Small intestine (tissue), 7 donors: Measurements from ENCODE around the gene NPIPB6. TPM values are rescaled to one million over a fixed set of nuclear protein-coding genes. Genes with fewer than 3 reads are reported as not detected.
A peak's percentile ranks its signal among the peaks of the same experiment; 100 is the strongest.
"Not testable (repeated sequence)": the region's sequence is repeated elsewhere in the genome, so short reads cannot be mapped to it uniquely, and the experiment has no call there.

Experiments
- DNase-seq, 2 donors: peaks; one replicate each; pipeline versions ENCODE4 v3.0.0 to v3.0.0-alpha.2; 2013
- FAIRE-seq: peaks from 2 replicates; lab custom pipeline; 2012; peaks lifted over from hg19 to GRCh38; lab: Jason Lieb, UNC
- H3K27ac ChIP-seq, 3 donors: one replicate each; pipeline ENCODE4 v1.5.1; 2013; ENCODE audit warnings: low read length in 2 of 3, mild to moderate bottlenecking in 2 of 3, control low read depth in 1 of 3, inconsistent platforms in 1 of 3, low read depth in 1 of 3, moderate library complexity in 1 of 3
- H3K27me3 ChIP-seq, 3 donors: one replicate each; pipeline ENCODE4 v1.6.1; 2013; ENCODE audit warnings: low read length in 3 of 3, inconsistent platforms in 1 of 3; ENCODE audit not compliant: control insufficient read depth in 3 of 3, insufficient read depth in 3 of 3
- H3K36me3 ChIP-seq, 3 donors: one replicate each; pipeline ENCODE4 v1.6.1; 2013; ENCODE audit warnings: low read length in 3 of 3, inconsistent platforms in 1 of 3, low read depth in 1 of 3, mild to moderate bottlenecking in 1 of 3, moderate library complexity in 1 of 3; ENCODE audit not compliant: control insufficient read depth in 3 of 3, insufficient read depth in 2 of 3
- H3K4me1 ChIP-seq, 3 donors: one replicate each; pipeline ENCODE4 v1.6.1; 2013; ENCODE audit warnings: low read length in 2 of 3, inconsistent platforms in 1 of 3, low read depth in 1 of 3, mild to moderate bottlenecking in 1 of 3, moderate library complexity in 1 of 3; ENCODE audit not compliant: control insufficient read depth in 3 of 3, insufficient read depth in 2 of 3
- H3K4me3 ChIP-seq, 3 donors: one replicate each; pipeline ENCODE4 v1.5.1; 2013; ENCODE audit warnings: low read length in 3 of 3, control low read depth in 1 of 3, inconsistent platforms in 1 of 3, low read depth in 1 of 3, mild to moderate bottlenecking in 1 of 3, moderate library complexity in 1 of 3
- H3K9me3 ChIP-seq, 2 donors: one replicate each; pipeline ENCODE4 v1.6.1; 2013; ENCODE audit warnings: low read depth in 1 of 2, low read length in 1 of 2; ENCODE audit not compliant: control insufficient read depth in 2 of 2, insufficient read depth in 1 of 2
- WGBS, 3 donors: extraction: QIAGEN DNeasy Blood & Tissue Kit; methylation state at CpG; one replicate each; pipeline ENCODE4 v1.1.7; 2013; 5-methylcytosine and 5-hydroxymethylcytosine counted together
- polyA plus RNA-seq, 4 donors: library from polyadenylated mRNA; stranded (reverse) in 3 of 4; unstranded in 1 of 4; fragments of 200-250 nt in 3 of 4; fragments of 120-200 nt in 1 of 4; gene quantifications; one replicate each; pipeline versions ENCODE4 v1.2.1 to v1.2.3, GENCODE V29; 2013
- donor health status: healthy with polysubstance abuse.
- donor health status: control.
- donor health status: control.
- donor health status: Bipolar disorder and iron deficiency.
- donor health status: healthy.

NPIPB6 gene
- polyA plus RNA-seq, 4 donors: 0.24 to 2.8 (median 0.54) TPM; not detected in 1

DNA sequence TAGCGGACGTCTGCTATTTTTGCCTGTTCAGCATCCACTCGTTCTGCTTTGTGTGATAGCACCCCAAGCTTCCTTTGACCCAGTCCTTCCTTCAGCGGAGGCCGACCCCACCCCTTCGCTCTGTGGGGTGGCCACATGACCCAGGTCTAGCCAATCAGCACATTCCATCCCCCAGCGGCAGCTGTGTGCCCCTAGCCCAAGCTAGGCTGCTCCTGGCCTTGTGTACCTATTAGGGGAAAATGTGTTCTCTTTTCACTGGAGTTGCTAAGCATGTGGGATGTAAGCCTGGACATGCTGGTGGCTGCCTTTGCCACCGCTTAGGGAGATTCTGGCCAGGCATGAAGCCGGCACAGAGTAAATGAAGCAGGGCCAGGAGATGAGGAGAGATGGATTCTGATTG, 33.1 kb downstream of the NPIPB6 start:
- not testable (repeated sequence) for DNase-seq, FAIRE-seq, H3K9me3 ChIP-seq, H3K36me3 ChIP-seq, H3K4me1 ChIP-seq, H3K27me3 ChIP-seq, H3K4me3 ChIP-seq, H3K27ac ChIP-seq
- 42 to 49% (median 45%) methylated on average over 8 to 9 of the region's 9 CpGs for WGBS, 3 donors

DNA sequence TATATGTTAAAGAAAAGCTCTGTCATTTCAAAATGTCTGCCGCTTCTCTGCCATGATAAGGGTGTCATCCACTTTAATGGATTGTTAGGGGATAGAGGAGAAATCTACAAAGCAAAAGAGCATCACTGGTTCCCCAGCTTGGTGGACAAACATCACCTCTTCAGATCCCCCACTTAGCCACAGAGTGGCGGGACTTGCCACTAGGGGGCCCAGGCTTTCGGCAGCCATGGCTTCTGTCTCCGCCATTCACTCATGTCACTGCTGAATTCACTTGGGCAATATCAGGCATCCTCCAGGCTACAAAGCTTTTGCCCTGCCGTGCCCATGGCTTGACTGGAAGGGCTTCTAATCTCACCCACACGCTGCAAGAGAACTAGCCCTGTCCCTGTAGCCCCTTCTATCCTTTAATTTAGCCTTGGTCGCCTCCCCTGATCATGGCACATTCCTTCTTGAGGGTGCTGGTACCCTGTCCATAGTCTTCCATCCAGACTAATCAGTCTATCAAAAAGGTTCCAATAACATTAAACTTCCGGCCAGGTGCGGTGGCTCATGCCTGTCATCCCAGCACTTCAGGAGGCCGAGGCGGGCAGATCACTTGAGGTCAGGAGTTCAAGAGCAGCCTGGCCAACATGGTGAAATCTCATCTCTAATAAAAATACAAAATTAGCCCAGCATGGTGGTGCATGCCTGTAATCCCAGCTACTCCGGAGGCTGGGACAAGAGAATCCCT, 36.3 kb downstream of the NPIPB6 start:
- 50 to 57% (median 55%) methylated on average over 12 of the region's 12 CpGs for WGBS, 3 donors
- DNase-seq: peak; percentile 53 to 59
- no peak for FAIRE-seq
- Histone ChIP-seq H3K9me3 (no peaks in the 10 kb centered on the region), H3K27me3 (no peaks in the 10 kb centered on the region), H3K4me1 (no peaks in the 10 kb centered on the region), H3K36me3 (no peaks in the 10 kb centered on the region), H3K4me3 (no peak overlapping the region), H3K27ac (no peak overlapping the region)

DNA sequence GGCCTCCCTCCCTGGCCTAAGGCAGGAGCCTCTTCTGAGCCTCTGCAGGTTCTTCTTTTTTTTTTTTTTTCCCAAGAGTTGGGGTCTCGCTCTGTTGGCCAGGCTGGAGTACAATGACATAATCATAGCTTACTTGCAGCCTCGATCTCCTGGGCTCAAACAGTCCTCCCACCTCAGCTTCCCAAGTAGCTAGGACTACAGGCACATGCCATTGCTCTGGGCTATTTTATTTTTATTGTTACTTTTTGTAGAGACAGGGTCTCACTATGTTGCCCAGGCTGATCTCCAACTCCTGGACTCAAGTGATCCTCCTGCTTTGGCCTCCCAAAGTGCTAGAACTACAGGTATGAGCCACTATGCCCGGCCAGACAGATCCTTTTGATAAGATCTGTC, 38.4 kb downstream of the NPIPB6 start:
- FAIRE-seq (no peak), DNase-seq (no peak)
- H3K27me3 ChIP-seq: no peaks in the 10 kb centered on the region
- no peaks in the 10 kb centered on the region for H3K4me1 ChIP-seq
- no peaks in the 10 kb centered on the region for H3K36me3 ChIP-seq
- WGBS, 3 donors: 81 to 83% (median 83%) methylated on average over 3 of the region's 3 CpGs
- H3K27ac ChIP-seq: no peak overlapping the region
- no peaks in the 10 kb centered on the region for H3K9me3 ChIP-seq
- H3K4me3 ChIP-seq: no peak overlapping the region

DNA sequence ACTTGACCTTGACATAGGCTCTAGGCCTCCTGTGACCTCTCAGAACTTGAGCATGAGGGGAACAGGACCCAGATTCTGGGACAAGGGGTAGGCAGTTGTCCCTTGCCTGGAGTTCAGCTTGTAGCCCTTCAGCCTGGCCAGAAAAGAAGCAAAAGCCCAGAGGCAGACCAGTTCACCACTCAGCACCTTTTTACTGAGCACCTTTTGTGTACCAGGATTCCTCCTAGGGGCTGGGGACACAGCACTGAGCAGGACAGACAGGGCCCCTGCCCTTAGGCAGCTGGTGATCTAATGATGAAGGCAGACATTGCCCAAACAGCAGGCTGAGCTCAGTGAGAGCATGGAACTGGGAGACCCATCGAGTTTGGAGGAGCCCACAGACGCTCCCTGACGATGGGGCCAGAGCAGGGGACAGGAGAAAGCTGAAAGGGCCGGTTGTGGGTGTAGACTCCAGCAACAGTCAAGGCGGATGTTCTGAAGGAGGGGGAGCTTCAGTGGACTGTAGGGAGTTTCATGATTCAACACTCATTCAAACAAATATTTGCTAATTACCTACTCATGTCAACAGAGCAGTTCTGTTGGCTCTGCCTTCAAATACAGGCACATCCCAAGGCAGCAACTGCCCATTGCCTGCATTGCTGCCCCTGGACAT, 38.9 kb downstream of the NPIPB6 start:
- Histone ChIP-seq H3K27me3 (no peaks in the 10 kb centered on the region), H3K27ac (peak overlapping the region in 1 of 3 donors; percentile 38), H3K4me1 (no peaks in the 10 kb centered on the region), H3K36me3 (no peaks in the 10 kb centered on the region), H3K4me3 (no peak overlapping the region), H3K9me3 (no peaks in the 10 kb centered on the region)
- FAIRE-seq (no peak), DNase-seq (peak; percentile 23 to 25)
- WGBS, 3 donors: 72 to 85% (median 73%) methylated on average over 5 of the region's 5 CpGs

DNA sequence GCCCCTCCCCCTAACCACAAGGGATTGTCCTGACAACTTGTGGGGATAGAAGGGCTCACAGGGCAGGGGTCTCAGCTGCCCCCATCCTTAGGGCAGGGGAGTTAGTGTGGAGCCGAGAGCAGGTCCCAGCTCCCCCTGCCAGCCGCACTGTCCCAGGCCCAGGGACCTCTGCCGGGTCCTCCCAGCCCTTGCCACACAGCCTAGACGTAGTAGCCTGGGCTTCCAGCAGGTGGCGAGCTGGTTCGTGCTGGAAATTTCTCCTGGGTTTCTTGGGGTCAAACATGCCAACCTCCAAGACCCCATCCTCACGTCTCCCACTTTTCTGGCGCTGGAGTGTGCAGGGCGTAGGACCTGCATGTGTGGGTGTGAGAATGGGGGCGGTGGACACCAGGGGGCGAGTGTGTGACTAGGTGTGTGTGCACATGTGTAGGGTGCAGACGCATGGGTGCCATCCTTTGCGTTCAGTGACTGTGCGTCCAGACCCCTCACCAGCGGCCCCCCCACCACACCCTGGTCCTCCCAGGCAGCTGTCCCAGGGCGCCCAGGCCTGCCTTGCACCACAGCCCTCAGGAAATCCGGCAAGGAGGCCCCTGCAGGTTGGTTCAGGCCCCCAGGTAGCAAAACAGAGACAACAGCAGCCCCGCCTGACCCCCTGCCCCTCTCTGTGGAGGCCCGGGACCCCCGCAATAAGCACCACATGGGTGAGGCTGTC, 41.5 kb downstream of the NPIPB6 start:
- DNase-seq (peak; percentile 22 to 38), FAIRE-seq (no peak)
- Histone ChIP-seq H3K4me1 (no peaks in the 10 kb centered on the region), H3K27me3 (no peaks in the 10 kb centered on the region), H3K4me3 (no peak overlapping the region), H3K27ac (no peak overlapping the region), H3K36me3 (peaks cover 0 to 3% (median 0%) of the 10 kb centered on the region in 3 donors), H3K9me3 (no peaks in the 10 kb centered on the region)
- WGBS, 3 donors: 55 to 66% (median 61%) methylated on average over 20 of the region's 20 CpGs

DNA sequence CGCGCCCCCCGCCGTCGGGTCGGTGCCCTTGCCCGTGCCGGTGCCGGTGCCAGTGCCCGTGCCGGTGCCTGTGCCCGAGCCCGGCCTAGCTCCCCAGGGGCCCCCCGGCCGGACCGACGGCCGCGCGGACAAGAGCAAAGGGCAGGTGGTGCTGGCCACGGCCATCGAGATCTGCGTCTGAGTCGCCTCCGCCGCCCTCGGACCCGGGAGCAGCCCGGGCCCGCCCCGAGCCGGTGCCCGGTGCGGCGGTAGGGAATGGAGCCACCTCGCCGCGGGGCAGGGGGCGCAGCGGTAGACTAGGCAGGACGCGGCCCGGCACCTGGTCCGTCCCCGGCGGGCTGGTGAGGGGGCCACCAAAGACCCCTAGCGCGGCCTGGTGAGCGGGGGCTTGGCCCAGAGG, 42.6 kb downstream of the NPIPB6 start:
- Histone ChIP-seq H3K9me3 (no peaks in the 10 kb centered on the region), H3K27me3 (no peaks in the 10 kb centered on the region), H3K27ac (no peak overlapping the region), H3K4me1 (no peaks in the 10 kb centered on the region), H3K4me3 (no peak overlapping the region), H3K36me3 (peaks cover 0 to 3% (median 0%) of the 10 kb centered on the region in 3 donors)
- DNase-seq (no peak), FAIRE-seq (no peak)
- WGBS, 3 donors: 96 to 97% (median 97%) methylated on average over 39 to 49 of the region's 49 CpGs

DNA sequence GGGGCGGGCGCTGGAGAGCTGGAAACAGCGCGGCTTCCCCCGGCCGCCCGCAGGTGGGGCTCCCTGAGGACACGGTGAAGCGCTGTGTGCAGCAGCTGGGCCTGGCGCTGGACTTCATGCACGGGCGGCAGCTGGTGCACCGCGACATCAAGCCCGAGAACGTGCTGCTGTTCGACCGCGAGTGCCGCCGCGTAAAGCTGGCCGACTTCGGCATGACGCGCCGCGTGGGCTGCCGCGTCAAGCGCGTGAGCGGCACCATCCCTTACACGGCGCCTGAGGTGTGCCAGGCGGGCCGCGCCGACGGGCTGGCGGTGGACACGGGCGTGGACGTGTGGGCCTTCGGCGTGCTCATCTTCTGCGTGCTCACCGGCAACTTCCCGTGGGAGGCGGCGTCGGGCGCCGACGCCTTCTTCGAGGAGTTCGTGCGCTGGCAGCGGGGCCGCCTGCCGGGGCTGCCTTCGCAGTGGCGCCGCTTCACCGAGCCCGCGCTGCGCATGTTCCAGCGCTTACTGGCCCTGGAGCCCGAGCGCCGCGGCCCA, 43.2 kb downstream of the NPIPB6 start:
- Histone ChIP-seq H3K9me3 (no peaks in the 10 kb centered on the region), H3K27ac (no peak overlapping the region), H3K27me3 (no peaks in the 10 kb centered on the region), H3K4me3 (no peak overlapping the region), H3K4me1 (no peaks in the 10 kb centered on the region), H3K36me3 (peaks cover 0 to 3% (median 0%) of the 10 kb centered on the region in 3 donors)
- WGBS, 3 donors: 97 to 98% (median 97%) methylated on average over 51 to 73 of the region's 73 CpGs
- no peak for FAIRE-seq
- no peak for DNase-seq

DNA sequence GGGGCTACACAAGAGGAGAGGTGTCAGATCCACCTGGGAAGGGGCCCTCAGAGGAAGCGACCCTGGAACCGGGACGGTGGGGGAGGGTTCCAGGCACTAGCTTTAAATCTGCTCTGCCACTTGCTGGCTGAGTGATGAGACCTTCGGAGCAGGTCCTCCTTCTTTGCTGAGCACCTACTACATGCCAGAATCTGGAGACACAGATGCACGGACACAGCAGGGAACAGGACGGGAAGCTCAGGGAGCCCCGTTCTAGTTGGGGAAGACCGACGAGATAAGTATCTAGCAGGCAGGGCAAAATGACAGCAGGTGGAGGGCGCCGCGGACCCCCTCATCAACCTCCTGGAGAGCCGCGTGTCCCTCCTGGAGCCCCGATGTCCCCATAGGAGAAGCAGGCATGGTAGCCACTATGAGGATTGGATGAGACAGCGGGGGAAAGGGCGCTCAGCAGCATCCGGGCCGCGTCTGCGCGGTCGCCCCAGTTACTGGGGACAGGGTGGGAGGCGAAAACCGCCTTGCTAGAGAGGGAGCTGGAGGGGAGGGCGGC, 43.8 kb downstream of the NPIPB6 start:
- DNase-seq (no peak), FAIRE-seq (no peak)
- WGBS, 3 donors: 93 to 95% (median 95%) methylated on average over 23 to 26 of the region's 26 CpGs
- no peaks in the 10 kb centered on the region for H3K4me1 ChIP-seq
- no peaks in the 10 kb centered on the region for H3K27me3 ChIP-seq
- no peak overlapping the region for H3K4me3 ChIP-seq
- no peak overlapping the region for H3K27ac ChIP-seq
- no peaks in the 10 kb centered on the region for H3K9me3 ChIP-seq
- H3K36me3 ChIP-seq: peaks cover 0 to 3% (median 0%) of the 10 kb centered on the region in 3 donors
